UCSD-AML1 (cell line): ENCODE measurements around the gene MSRB1.

Experiments
- DNase-seq: peaks from one replicate; lab custom pipeline; 2025; ENCODE audit not compliant: unreplicated experiment; lab: John Stamatoyannopoulos, UW

Gene MSRB1

DNA sequence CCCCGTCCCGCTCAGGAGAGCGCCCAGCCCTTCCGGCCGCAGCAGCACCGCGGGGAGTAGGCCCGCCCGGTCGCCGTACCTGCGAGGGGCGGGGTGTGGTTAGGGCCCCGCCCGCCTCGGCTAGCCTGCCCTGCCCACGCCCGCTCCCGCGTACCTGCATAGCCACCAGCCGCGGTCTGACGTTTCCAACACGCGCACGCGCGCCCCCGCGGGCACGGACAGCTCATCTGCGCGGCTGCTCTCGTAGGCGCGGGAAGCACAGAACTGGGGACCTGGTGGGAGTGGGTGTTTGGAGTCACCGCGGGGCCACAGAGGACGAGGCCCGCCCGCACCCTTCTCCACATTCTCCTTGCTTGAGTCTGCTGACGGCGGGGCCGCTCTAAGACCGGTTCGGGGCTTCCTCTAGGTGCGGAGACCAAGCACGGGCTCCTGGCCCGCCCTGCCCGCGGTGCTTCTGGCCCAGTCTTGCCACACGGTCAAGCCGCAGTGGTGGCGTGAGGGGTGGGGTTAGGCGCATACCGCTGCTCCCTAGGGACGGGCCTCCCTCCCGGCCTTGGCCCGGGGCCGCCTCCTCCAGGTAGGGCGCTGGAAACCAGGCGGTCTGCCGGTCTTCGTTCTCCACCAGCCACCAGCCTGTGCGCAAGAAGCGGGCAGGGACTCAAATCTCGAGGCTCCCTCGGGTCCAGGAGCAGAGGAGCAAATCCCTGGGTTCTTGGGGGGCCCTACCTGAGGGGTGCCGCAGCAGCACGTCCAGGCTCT lies 36.5 kb upstream of the MSRB1 start:
- no peak for DNase-seq

GRCh38 chr16:1978476-1979120 lies 35.6 kb upstream of the MSRB1 start:
- DNase-seq = no peak

- no peak for DNase-seq
Measured at GRCh38 chr16:1977875-1978268, 34.9 kb upstream of the MSRB1 start.

- no peak for DNase-seq
Measured at GRCh38 chr16:1976951-1977874, 34.2 kb upstream of the MSRB1 start.

DNA sequence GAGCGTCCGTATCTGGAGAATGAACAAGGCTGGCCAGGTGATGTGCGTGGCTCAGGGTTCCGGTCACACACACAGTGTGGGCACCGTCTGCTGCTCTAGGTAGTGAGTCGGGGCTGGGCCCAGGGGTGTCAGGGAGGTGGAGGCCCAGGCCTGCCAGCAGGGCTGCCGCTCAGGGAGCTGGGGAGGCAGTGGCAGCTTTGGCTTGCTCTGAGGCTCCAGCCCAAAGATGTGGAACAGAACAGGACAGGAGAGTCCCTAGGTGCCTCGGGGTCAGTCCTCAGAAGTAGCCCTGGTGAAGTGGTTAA lies 33.2 kb upstream of the MSRB1 start:
- no peak for DNase-seq

DNA sequence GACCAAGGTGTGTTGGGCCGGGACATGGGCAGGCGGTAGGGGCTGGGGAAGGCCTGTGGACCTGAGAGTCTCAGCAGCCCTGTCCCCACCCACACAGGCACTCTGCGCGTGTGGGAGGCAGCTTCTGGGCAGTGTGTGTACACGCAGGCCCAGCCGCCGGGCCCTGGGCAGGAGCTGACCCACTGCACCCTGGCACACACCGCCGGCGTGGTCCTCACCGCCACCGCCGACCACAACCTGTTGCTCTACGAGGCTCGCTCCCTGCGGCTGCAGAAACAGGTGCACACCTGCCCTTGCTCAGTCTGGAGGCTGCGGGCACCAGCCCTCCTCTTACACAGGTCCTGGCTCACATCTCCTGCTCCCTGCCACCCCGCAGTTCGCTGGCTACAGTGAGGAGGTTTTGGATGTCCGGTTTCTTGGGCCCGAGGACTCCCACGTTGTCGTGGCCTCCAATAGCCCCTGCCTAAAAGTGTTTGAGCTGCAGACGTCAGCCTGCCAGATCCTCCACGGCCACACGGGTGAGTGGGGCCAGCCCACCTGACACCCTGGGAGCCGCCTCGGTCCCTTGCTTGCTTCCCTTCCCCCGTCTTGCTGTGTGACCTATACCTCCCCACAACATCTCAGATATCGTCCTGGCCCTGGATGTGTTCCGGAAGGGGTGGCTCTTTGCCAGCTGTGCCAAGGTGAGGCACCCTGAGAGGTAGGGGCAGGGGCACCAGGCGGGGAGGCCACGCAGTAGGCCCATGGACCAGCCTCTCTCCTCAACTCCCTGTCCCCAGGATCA lies 32.6 kb upstream of the MSRB1 start:
- DNase-seq = no peak

GRCh38 chr16:1974157-1975070 lies 31.4 kb upstream of the MSRB1 start:
- no peak for DNase-seq

GRCh38 chr16:1973461-1974156 lies 30.6 kb upstream of the MSRB1 start:
- no peak for DNase-seq

DNA sequence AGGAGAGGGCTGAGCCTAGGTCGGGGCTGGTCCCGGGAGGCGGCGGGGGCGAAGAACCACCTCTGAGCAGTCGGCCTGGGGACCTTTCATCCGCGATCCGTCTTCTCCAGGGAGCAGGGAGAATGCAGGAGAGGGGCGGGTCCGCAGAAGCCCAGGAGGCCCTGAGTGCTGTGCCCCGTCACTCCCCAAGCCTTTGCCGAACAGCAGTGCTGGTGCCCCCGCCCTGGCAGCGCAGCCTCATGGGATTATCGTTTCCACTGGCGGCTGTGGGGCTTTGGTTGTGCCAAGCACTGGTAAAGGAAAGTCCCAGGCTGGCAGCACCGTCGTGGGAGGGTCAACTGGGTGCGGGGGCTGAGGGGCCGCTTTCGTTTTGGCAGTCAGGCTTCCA lies 29.5 kb upstream of the MSRB1 start:
- no peak for DNase-seq

DNA sequence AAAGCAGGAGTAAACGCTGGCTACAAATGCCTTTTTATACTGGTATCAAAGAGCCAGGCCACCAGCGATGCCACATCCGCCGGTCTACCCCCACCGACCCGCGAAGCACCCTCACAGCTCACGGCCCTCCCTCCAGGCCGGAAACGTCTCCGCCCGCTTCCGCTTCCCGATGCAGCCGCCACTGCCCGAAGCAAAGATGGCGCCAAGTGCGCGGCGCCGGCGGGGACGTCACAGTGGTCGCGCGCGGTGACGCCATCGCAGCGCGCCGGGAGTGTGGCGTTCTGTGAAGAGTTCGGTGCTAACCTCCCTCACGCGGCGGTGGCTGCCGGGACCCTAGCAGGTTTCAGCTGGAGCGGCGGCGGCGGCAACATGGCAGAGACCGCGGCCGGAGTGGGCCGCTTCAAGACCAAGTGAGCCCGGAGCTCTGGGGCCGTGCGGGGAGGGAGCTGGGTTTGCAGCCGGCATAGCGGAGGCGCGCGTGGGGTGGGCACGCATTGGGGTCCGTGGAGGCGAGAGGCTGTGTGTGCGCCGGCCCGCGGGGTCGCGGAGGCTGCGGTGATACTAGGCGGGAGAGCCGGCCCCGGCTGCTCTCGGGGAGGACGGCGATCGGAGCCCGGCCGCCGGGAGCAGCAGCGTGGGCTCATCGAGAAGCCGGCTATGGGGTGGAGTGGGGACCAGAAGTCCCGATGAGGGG lies 28.9 kb upstream of the MSRB1 start, which contains the start of gene TBL3:
TSS of gene TBL3 (plus strand) at position 258 of the 694 bp plus-strand sequence. CDS start at position 370, 112 bp downstream.
- peak; percentile 98 for DNase-seq

GRCh38 chr16:1968146-1968953 lies 25.4 kb upstream of the MSRB1 start:
- no peak for DNase-seq

DNA sequence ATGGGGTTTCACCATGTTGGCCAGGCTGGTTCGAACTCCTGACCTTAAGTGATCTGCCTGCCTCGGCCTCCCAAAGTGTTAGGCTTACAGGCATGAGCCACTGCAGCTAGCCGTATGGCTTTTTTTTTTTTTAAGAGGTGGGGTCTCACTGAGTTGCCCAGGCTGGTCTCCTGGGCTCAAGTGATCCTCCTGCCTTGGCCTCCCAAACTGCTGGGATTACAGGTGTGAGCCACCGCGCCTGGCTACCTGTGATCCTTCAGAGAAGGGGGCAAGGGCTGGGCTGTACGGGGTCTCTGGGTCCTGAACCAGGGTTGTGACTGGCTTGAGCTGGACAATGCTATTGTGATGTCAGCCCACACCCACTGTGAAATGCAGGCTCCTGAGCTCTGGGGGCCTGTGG lies 23.5 kb upstream of the MSRB1 start, which contains the start of gene RNF151:
TSS of gene RNF151 (plus strand) at position 397 of the 400 bp plus-strand sequence. CDS start 26 bp downstream, outside the sequence.
- no peak for DNase-seq

DNA sequence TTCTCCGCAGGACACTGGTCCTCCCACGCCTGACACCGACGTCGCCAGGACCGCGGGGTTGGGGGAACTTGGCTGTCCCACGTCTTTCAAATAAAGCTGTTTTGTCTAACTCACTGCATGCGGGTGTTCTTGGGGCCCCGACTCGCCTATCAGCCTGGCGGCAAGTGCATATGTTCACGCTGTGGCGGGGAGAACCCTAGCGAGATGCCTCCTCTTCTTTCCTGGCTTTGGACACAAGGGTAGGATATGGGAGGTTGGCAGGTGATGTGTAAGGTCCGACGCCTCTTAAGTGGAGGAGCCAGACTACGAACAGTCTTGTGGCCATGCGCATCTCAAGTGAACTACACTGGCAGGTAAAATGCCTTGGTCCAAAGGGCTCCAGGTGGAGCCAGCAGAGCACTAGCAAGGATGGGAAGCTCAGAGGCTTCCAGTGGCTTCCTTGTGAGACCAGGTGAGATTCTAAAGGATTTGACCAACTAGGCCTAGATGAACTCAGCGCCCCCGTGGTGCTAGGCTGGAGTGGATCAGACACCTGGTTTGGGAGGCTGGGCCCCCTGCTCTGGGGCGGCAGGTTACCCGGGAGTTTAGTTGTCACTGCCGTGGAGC lies 22.5 kb upstream of the MSRB1 start:
- DNase-seq = no peak

GRCh38 chr16:1964506-1965395 lies 21.8 kb upstream of the MSRB1 start, which contains the start of gene RPS2:
Gene RPS2, minus strand, starts transcription at chr16:1964826. Its CDS starts 201 bp downstream, at chr16:1964625.
- DNase-seq = peak; percentile 98

- DNase-seq = peak; percentile 68
Measured at GRCh38 chr16:1963806-1964505, 21.0 kb upstream of the MSRB1 start.
